Stimulated activated CD8-positive, alpha-beta memory T cell treated with anti-CD3 and anti-CD28 coated beads, Interleukin-4, amount 100 ng/mL, for 24 hours (primary cell): ENCODE results near the gene CRYBG3.

Source experiments
- DNase-seq: peaks from one replicate; pipeline ENCODE4 v3.0.0-alpha.2; 2020; ENCODE audit warnings: low read depth

The CRYBG3 gene

DNA sequence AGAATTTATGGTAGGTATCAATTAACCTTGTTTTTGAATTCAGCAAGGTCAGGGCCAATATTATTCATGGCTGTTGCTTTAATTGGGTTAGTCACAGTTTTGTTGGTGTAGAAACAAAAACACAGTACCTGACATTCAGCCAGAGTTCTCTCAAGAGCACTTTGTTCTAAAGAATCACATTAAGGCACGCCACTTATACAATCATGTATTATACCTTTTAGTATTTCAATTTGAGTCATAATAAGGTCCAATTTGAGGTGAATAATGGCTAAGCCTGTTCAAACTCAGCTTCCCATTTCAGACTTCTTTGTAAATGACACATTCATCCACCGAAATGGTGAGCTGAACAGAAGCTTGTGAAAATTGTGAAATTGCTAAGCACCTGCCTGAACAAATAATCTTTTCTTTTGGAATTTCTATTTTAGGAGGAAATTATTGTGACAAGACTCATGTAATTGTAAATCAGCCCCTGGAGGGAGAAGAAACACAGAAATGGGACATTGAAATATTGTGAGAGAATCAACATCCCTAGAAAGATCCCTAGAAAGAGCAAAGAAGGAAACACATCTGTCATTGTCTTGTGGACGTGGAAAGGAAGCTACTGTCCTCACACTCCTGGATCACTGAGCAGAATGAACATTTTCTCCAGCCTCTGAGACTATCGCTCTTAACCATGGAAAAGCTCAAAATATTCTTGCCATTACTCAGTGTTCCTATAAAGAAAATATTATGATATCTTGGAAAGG, 121.2 kb downstream of the CRYBG3 start:
- DNase-seq: no peak

DNA sequence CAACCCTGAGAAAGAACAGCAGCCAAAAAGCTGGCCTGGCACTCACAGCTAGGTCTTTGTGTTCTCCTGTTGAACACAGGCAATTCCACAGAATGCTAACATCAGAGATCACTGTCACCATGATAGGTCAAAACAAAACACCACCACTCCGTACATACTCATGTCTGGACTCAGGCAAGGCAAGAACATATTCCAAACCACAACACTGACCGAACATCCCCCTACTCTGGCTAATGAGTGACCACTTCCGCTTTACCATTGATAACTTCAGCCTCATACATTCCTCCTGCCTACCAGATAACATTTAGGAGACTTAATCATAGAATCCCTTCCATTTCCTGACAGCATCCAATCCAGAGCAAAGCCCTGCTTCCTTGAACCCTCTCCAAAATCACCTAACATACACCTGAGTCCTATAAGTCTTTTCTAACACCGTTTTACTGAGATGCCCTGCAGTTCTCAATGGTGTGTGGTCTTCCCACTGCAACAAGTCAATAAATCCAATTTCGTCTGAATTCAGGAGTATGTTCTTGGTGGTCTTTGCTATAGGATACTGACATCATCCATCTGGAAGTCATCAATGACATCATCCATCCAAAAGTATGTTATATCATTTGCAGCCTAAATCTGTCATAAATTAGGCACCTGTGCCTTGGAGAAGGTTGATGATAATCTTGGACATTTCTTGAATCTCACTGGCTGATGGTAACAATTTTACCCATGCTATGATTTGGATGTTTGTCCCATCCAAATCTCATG, 126.7 kb downstream of the CRYBG3 start:
- DNase-seq: no peak

DNA sequence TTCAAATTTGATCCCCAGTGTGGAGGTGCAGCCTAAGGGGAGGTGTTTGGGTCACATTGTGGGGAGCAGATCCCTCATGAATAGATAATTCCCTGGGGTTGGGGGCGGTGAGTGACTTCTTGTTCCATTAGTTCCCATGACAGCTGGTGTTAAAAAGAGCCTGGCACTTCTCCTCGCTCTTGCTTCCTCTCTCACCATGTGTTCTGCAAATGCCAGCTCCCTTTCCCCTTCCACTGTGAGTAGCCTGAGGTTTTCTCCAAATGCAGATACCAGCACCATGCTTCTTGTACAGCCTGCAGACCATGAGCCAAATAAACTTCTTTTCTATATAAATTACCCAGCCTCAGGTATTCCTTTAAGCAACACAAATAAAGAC, 127.3 kb downstream of the CRYBG3 start:
- DNase-seq: no peak

DNA sequence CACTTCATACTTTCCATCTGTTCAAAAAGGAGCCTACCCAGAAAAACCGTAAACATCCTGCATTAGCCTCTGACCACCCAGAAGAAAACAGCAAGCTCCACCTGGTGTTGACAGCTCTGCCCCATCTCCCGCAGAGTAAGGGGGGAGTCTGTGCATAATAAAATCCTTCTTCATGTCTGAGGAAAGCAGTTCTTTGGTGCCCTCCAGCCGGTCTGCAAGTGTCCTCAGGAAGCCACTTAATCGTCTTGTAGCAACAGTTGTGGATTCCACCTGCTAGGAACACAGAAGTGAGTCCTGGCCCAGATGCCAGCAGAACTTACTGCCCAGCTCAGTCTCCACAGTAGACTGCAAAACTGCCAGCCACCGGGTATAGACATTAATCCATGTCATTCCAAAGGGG, 127.9 kb downstream of the CRYBG3 start:
- DNase-seq: no peak

DNA sequence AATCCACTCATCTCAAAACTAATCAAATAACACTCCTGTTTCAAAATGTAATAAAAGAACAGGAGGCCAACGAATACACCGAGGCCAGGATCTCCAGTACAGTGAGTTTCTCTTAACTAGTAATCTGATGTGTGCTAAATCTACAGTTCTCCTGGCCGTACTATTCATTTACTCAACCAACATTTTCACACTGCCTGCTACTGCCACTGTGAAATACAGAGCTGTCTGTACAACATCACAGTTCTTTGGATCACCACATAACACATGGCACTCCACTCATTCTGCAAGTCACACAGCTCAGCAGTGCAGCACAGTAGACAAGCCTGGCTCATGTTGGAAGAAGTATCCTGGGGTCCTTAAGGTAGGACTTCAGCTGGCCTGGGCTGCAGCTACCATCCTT, 128.5 kb downstream of the CRYBG3 start:
- no peak for DNase-seq

DNA sequence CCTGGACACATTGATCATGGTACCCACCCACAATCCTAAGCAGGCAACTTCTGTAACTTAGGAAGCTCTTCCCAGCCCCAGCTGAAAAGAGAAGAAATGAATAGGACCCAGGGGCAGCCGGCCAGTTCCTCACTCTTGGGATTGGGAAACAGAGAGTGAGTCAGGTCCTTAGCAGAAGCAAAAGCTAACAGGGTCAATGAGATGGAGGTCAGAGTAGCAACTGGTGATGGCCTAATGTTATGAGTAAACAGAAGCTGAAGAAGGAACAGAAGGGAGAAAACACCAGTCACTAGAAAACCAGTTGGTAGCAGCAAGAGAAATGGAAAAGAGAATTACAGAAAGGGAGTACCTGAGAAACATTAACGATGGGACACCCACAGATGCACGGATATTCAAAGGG, 130.5 kb downstream of the CRYBG3 start:
- no peak for DNase-seq

DNA sequence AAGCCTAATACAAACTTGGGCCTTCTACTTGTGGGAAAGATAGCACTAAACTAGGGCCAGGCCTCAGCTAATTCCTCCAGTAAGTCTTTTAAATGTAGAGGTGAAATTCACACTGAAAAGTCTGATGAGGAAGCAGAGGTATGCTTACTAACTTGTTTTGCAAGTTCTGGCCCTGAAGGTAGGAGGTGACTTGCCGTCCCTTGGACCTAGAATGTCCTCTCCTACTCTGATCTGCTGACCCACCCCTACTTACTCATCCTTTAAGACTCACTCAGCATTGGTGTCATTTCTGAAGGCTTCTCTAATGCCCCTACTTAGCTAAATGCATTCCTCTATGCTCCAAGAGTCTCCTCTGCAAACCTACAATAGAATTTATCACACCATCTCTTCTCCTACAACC, 131.1 kb downstream of the CRYBG3 start:
- no peak for DNase-seq

DNA sequence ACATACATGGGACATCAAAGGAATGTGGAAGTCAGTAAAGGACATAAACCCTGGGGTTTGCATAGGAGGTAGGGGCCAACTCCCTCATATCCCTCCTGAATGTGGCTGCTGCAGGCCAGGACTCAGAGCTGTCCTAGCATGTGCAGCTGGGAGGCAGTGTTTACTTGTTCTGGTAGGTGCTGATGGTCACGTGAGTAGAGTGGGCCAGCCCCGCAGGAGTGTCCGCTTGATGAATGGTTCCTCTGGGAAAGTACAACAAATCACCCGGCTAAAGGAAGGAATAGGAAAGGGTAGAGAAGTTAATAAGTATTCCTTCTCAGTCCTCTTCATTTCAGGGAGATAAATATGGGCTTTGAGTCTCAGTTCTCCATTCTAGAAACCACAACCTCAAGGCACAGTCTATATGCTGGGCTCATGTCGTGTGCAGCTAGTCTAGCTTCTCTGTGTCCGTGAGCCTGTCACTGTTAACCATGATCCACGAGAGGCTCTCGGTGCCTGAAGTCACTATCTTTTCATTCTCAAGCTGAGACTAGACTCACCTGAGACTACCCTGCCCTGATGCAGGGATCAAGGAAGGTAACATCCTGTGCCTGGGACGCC, 132.5 kb downstream of the CRYBG3 start:
- DNase-seq: no peak

DNA sequence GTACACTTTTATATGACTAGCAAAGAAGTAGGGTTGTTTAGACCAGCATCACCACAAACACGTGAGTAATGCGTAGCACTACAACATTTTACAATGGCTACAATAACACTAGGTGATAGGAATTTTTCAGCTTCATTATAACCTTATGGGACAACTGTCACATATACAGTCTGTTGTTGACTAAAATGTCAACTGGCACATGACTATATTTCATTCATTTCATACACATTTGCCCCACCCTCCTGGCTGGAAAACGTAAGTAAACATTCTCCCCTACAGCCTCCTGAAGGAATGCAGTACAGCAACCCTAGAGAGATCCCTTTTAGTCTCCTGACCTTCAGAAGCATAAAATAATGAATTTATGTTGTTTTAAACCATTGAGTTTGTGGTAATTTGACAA, 134.2 kb downstream of the CRYBG3 start:
- no peak for DNase-seq

DNA sequence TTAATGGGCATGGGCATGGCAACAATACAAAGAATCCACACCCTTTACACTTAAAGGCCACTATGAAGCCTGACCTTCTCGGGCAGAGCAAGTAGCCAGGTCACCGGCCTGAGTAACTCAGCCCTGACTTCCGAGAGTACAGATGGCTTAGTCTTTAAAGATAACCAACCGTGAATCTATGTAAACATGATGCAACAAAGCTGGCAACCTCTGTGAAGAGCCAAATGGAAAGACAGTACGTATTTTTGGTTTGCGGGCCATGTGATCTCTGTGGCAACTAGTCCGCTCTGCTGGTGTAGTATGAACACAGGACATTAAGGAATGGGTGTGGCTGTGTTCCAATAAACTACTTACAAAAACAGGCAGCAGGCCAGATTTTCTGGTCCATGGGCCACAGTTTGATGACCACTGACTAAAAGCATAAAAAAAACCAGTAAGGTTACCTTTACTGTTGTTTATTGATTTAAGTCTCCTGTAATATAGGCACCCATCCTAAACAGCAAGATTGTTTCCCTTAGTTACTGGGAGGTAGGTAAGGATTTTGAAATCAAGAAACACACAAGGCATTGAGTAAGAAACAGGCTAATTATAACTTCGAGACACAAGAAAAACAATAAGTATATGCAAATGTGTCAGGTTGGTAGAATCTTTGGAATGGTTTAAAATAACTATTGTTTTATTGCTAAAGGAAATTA, 136.0 kb downstream of the CRYBG3 start:
- DNase-seq: no peak

DNA sequence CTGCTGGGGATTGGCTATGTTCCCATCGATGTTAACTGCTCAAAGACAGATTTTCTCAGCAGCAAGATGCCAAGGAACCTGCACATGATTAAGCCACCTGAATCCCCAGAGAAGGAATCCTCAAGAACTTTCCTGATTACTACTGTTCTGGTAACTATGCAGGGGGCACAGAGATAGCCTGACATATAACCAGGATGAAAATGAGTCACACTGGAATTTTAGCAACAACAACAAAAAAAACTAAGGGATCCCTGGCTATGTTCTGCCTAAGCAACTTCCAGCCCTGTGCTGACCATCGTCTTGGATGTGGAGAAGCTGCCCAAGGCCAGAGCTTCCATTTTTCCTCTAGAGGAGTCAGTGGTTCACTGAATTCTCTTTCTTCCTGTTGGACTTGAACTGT, 136.6 kb downstream of the CRYBG3 start:
- DNase-seq: no peak

DNA sequence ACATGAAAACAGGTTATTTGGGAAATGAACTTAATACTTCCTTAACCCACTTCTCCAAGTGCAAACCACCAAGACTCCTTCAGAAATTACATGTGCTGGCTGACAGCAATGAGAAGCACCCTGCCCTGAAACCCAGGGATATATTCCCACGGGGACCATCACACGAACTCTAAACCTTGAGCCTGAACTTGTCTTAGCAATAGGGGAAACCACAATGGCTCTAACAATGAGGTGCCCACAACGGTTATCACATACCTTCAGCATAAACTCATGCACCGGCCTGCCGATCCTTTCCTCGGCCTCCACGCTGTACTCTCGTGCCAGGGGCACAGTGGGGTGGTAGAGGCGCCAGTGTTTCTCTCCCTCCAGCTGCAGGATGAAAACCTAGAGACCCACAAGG, 137.0 kb downstream of the CRYBG3 start:
- DNase-seq: no peak

DNA sequence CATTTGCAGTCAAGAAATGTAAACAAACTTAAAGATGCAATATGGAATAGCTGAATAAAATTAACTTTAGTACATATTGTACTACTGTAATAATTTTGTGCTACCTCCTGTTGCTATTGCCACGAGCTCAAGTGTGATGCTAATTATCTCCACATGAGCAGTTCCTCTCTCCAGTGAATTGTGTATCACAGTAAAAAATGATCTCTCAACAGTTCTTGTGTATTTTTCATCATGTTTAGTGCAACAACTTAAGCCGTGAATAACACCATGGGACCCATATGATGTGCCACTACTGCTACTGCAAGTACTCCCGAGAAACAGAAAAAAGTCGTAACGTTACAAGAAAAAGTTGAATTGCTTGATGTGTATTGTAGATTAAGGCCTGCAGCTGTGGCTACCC, 138.1 kb downstream of the CRYBG3 start:
- DNase-seq: no peak

DNA sequence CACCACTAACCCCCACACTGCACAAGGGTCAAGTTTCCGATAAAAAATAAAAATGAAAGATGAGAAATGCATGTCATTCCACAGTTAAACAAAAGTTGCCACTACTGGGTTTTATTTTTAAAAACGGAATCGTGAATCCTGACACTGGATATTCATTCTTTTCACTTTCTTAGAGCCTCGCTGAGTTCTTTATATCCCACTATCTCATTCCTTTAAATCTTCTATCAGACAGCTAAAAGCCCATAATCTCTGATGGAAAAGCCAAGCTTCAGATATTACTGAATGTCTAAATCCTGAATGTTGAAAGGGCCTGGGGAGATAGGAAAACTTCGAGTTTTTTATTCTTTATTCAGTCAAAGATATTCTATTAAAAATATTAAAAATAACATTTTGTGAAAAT, 138.7 kb downstream of the CRYBG3 start:
- DNase-seq: no peak

DNA sequence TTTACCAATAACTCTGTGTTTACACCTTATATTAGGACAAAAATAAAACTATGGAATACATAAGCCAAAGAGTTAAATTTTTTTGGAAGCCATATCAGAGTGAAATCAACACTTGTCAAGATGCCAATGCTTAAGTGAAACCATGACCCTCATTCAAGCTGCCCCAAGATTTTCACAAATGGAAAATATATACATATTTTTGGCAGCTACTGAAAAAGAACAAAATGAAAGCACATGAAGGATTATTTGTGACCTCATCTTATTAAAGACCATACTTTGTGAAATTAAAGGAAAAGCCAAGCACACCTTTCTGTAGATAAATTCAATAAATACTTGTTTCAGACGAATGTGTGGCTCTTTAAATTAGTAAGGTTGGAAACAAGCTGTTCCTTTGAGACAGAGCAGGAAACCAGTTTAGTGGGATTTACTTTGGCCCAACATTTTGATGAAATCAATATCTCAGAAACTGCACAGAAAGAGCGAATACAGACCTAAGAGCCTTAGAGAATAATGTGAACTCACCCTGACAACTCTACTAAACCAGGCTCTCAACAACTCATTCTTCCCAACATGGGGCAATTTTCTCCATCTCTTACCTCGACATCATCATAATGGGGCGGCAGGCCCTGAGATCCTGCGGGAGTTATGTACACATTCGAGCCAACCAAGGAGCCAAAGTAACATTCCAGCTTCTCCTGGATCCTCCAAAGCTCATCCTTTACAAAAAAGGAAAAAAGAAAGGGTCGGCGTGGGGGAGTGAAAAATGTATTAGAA, 139.4 kb downstream of the CRYBG3 start:
- no peak for DNase-seq

DNA sequence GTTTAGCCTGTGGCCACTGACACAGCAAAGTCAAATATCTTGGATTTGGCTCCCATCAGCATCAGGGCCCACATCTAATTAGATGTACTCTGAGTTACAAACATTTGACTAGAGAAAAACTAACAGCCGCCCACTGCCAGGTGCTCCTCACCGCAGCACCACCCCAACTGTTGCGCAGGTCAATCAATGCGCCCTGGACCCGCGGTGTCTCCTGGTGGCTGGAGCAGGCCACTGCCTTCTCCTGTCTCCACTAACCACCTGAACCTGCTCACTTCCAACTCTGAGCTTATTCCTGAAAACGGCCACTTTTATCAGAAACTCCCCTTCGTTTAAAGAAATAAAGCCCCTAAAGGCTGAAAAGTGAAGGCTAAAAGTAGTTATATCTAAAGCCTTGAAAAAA, 146.2 kb downstream of the CRYBG3 start:
- DNase-seq: no peak

DNA sequence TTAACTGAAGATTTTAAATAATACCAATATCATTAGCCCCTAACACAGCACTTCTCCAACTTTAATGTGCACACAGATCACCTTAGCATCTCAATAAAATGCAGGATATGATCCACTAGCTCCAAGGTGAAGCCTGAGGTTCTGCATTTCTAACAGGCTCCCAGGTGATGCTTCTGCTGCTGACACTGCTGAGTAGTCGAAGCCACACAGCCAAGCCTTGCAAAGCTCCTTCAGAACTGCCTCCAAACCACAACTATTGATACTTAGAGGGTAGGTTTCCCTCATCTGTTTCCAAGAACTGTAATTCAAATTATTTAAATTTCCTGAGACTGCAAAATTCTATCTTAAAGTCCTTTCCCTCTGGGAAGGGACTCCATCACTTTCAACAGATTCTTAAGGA, 146.6 kb downstream of the CRYBG3 start:
- no peak for DNase-seq

DNA sequence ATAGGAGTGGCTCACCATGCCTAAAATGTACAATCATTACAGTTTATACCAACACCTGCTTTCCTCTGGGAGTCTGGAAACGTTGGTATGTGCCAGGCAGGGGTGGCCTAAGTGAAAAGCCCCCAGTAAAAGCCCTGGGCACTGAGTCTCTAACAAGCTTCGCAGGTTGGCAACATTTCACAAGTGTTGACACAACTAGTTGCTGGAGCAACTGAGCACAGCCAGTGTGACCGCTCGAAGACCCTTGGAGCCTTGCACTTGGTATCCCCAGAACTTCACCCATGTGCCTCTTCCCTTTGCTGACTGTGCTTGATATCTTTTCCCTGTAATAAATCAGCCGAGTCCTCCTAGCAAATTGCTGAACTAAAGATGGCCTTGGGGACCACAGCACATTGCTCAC, 147.7 kb downstream of the CRYBG3 start:
- no peak for DNase-seq

DNA sequence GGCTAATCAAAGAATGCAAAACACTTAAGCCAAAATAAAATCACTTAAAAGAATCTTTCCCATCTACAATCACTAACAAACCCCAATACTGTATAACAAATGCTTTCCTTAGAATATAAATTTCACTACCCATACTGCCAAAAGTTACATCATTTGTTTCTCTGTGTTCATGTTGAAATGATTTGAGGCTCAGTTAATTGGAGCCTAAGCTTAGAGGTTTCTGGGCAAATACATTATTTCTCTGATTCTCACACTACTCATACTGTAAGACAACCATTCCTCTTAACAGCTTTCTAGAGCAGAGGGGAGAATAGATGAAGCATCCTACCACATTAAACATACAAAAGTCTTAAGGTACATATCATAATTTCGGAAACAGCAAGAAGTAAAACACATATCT, 148.3 kb downstream of the CRYBG3 start:
- no peak for DNase-seq

DNA sequence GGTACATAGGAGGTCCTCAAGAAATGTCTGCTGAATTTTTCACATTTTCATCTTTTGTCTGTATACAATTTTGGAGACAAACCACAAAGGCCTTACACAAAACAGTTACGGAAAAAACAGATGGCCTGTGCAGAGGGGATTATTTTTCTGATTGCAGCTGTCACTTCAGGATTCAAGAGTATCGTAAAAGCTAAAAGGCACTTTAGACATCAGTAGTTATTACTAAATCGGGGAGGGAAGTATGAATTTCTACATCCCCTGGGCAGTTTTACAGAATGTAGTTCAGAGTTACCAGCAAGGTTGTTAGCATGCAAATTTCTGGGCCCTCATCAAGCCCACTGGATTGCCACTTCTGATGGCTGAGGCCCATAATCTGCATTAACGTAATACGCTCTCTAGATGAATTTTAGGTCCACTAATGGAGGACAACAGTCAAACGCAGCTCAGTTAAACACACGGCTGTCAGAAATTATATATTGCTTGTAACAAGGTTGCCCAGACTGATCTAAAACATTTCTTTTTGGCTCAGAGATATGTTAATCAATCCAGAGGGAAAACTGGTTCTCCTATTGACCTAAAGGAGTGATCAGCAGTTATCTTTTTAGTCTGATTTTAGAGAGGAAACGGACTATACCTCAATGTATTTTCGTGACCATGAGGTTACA, 149.3 kb downstream of the CRYBG3 start:
- DNase-seq: no peak
